OCI-LY3 (cell line): ENCODE measurements around the gene VAV2.

Experiments
- CTCF ChIP-seq: fragments of 200-600, 300-600 bp; sonication (generic); IDR thresholded peaks from 2 replicates; pipeline ENCODE4 v1.5.1; 2014; ENCODE audit warnings: antibody characterized with exemption, low read length, low read depth
- EZH2phosphoT487 ChIP-seq: fragments of 200-600 bp; shearing (Covaris generic); IDR thresholded peaks from 2 replicates; pipeline ENCODE4 v1.6.1; 2018; ENCODE audit warnings: antibody characterized with exemption, mixed run types, low read depth

GRCh38 chr9:134035041-134036039 is 43.2 kb upstream of the VAV2 start:
- TF ChIP-seq EZH2phosphoT487 (no peak), CTCF (no peak)
